Psoas muscle (tissue), 8 donors: ENCODE results near the gene SIGLEC1. TPM values are rescaled to one million over a fixed set of nuclear protein-coding genes. Genes with fewer than 3 reads are reported as not detected.

Source experiments
- ATAC-seq, 4 donors: fragments of 200-7000 bp; cut with Tn5 transposase; one replicate each; pipeline ENCODE4 v1.9.1; 2020; ENCODE audit warnings: moderate library complexity in 3 of 4, mild to moderate bottlenecking in 2 of 4
- DNase-seq, 2 donors: peaks; one replicate each; pipeline ENCODE4 v3.0.0-alpha.2; 2020
- H3K27ac ChIP-seq: fragments of 200-600 bp; one replicate; pipeline ENCODE4 v1.8.0; 2022
- H3K27me3 ChIP-seq, 3 donors: fragments of 200-600 bp in 1 of 3; one replicate each; pipeline versions ENCODE4 v1.6.1 to v1.8.0; 2013 to 2022; ENCODE audit warnings: low read length in 2 of 3, mild to moderate bottlenecking in 2 of 3, moderate library complexity in 1 of 3; ENCODE audit not compliant: insufficient read depth in 3 of 3
- H3K36me3 ChIP-seq, 2 donors: fragments of 200-600 bp in 1 of 2; one replicate each; pipeline versions ENCODE4 v1.6.1 to v1.8.0; 2013 to 2022; ENCODE audit warnings: low read depth in 1 of 2, mild to moderate bottlenecking in 1 of 2, moderate library complexity in 1 of 2; ENCODE audit not compliant: insufficient read depth in 1 of 2
- H3K4me1 ChIP-seq: fragments of 200-600 bp; one replicate; pipeline ENCODE4 v1.8.0; 2022
- H3K4me3 ChIP-seq: fragments of 200-600 bp; one replicate; pipeline ENCODE4 v1.8.0; 2022; ENCODE audit warnings: mild to moderate bottlenecking
- H3K9me3 ChIP-seq: fragments of 200-600 bp; one replicate; pipeline ENCODE4 v1.8.0; 2022
- WGBS, 3 donors: extraction: QIAGEN DNeasy Blood & Tissue Kit; methylation state at CpG; one replicate each; pipeline versions ENCODE4 v1.1.6 to v1.1.7; 2013; 5-methylcytosine and 5-hydroxymethylcytosine counted together
- intact Hi-C, 2 donors: fragments of 100-400 bp; cut with DNase I; formaldehyde crosslinking; loops; one replicate each; pipeline versions ENCODE4 v1.11.0 to v1.14.2; 2022
- polyA plus RNA-seq, 3 donors: library from polyadenylated mRNA; stranded (reverse); fragments of 200-250 nt; gene quantifications; one replicate each; pipeline ENCODE4 v1.2.3, GENCODE V29; 2013
- total RNA-seq, 4 donors: library from RNA; stranded (reverse); fragmentation: NEBNext Ultra II Directional in 2 of 4; extraction: Animal tissue kit (Norgen Biotek cat#: 25700) in 2 of 4; gene quantifications; one replicate each; pipeline versions ENCODE4 v1.2.1 to v1.2.4, GENCODE V29; 2021 to 2023
- TF ChIP-seq, protein P1 (sequence below): fragments of 200-600 bp; IDR thresholded peaks from one replicate; pipeline ENCODE4 v1.8.0; 2022; ENCODE audit warnings: antibody characterized with exemption
- donor health status: healthy with polysubstance abuse.
- donor health status: DM: no; HTN: no; CAD: no; lungs with moderate emphysema.
- donor health status: Bipolar disorder and iron deficiency.
- donor health status: healthy.
- donor health status: DM: yes; HTN: yes; CAD: no.
- donor health status: DM: no; HTN: no; CAD: no.
- donor health status: DM: no; HTN: no; CAD: no.
- donor health status: DM: yes; HTN: yes; CAD: no.

SIGLEC1 gene
- total and polyA plus RNA-seq, 7 donors, result 0.98 to 6.2 (median 2.6) TPM

DNA sequence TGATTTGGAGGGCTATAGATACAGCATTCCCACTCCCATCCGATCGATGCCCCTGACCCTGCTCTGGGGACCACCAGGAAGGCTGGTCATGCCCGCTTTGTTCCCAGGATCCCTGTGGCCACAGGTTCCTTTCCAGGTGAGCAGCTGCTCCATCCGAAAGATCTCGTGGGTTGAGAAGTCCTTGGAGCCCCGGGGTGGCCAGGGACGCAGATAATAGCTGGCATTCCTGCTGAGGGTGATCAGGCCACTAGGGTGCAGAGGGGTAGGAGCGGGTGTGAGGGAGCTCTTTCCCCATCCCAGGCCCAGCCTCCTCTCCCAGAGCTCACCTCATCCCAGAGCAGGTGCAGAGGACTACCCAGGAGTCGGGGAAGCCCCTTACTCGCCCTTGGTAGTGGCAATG, 38.0 kb downstream of the SIGLEC1 start:
- Histone ChIP-seq H3K4me1 (no peaks in the 10 kb centered on the region), H3K27ac (no peak overlapping the region), H3K36me3 (no peaks in the 10 kb centered on the region), H3K9me3 (no peaks in the 10 kb centered on the region), H3K27me3 (peaks cover 0 to 36% (median 4%) of the 10 kb centered on the region in 3 donors), H3K4me3 (no peak overlapping the region)
- intact Hi-C loops, result loop anchor here in 1 of 2 donors (10.0 kb wide), 1 partner anchor 410 kb away; no protein-coding TSS in a partner anchor
- ATAC-seq (no peak), DNase-seq (no peak)
- TF ChIP-seq, protein P1, sequence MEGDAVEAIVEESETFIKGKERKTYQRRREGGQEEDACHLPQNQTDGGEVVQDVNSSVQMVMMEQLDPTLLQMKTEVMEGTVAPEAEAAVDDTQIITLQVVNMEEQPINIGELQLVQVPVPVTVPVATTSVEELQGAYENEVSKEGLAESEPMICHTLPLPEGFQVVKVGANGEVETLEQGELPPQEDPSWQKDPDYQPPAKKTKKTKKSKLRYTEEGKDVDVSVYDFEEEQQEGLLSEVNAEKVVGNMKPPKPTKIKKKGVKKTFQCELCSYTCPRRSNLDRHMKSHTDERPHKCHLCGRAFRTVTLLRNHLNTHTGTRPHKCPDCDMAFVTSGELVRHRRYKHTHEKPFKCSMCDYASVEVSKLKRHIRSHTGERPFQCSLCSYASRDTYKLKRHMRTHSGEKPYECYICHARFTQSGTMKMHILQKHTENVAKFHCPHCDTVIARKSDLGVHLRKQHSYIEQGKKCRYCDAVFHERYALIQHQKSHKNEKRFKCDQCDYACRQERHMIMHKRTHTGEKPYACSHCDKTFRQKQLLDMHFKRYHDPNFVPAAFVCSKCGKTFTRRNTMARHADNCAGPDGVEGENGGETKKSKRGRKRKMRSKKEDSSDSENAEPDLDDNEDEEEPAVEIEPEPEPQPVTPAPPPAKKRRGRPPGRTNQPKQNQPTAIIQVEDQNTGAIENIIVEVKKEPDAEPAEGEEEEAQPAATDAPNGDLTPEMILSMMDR, result no peak
- 78 to 85% (median 79%) methylated on average over 10 of the region's 10 CpGs for WGBS, 3 donors

- intact Hi-C loops, result loop anchor here in 1 of 2 donors (10.0 kb wide), 1 partner anchor 411 kb away; no protein-coding TSS in a partner anchor
- H3K4me3 ChIP-seq, result no peak overlapping the region
- H3K27ac ChIP-seq, result no peak overlapping the region
- WGBS, 3 donors, result 66 to 74% (median 70%) methylated on average over 71 to 90 of the region's 90 CpGs
- TF ChIP-seq, protein P1, result no peak
- no peaks in the 10 kb centered on the region for H3K9me3 ChIP-seq
- no peak for DNase-seq
- H3K27me3 ChIP-seq, result peaks cover 0 to 36% (median 4%) of the 10 kb centered on the region in 3 donors
- H3K36me3 ChIP-seq, result no peaks in the 10 kb centered on the region
- ATAC-seq, result no peak
- H3K4me1 ChIP-seq, result no peaks in the 10 kb centered on the region
Observed at GRCh38 chr20:3673221-3674070, 39.0 kb downstream of the SIGLEC1 start.

- Histone ChIP-seq H3K27me3 (peaks cover 0 to 36% (median 4%) of the 10 kb centered on the region in 3 donors), H3K4me3 (no peak overlapping the region), H3K36me3 (no peaks in the 10 kb centered on the region), H3K4me1 (no peaks in the 10 kb centered on the region), H3K27ac (no peak overlapping the region), H3K9me3 (no peaks in the 10 kb centered on the region)
- DNase-seq (no peak), ATAC-seq (no peak)
- WGBS, 3 donors, result 55 to 64% (median 56%) methylated on average over 55 to 58 of the region's 58 CpGs
- intact Hi-C loops, result loop anchor here in 1 of 2 donors (10.0 kb wide), 1 partner anchor 412 kb away; no protein-coding TSS in a partner anchor
- TF ChIP-seq, protein P1, result no peak
Observed at GRCh38 chr20:3672547-3673171, 39.7 kb downstream of the SIGLEC1 start.

DNA sequence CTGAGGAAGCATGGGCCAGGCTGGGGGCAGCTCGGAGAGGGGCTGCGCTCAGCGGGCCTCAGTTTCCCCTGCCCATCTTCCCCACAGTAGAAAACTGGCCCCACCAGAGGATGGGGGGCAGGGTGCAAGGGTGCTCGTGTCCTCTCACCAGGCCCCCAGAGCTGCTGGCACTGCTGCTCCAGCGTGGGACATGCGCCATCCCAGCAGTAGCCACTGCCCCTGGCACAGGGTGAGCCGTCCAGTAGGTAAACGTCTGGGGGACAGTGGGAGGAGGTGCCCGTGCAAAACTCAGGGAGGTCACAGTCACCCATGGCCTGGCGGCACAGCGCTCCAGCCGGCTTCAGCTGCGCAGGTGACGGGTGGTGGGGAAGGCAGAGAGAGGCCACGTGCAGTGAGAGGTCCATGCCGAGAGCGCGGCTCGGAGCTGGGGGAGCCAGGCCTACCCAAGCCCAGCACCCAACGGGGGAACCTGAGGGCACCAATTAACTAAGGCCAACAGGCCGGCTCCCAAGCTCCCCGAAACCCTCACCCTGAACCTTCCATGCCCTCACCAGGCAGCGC, 40.3 kb downstream of the SIGLEC1 start:
- TF ChIP-seq, protein P1, result no peak
- DNase-seq (no peak), ATAC-seq (no peak)
- no peaks in the 10 kb centered on the region for H3K36me3 ChIP-seq
- intact Hi-C loops, result loop anchor here in 1 of 2 donors (10.0 kb wide), 1 partner anchor 413 kb away; no protein-coding TSS in a partner anchor
- H3K27ac ChIP-seq, result no peak overlapping the region
- WGBS, 3 donors, result 67 to 73% (median 69%) methylated on average over 23 of the region's 23 CpGs
- H3K4me1 ChIP-seq, result no peaks in the 10 kb centered on the region
- no peak overlapping the region for H3K4me3 ChIP-seq
- H3K27me3 ChIP-seq, result peaks cover 0 to 36% (median 4%) of the 10 kb centered on the region in 3 donors
- no peaks in the 10 kb centered on the region for H3K9me3 ChIP-seq
